Measurements from ENCODE around the gene MAP4K4.

Gene MAP4K4

DNA sequence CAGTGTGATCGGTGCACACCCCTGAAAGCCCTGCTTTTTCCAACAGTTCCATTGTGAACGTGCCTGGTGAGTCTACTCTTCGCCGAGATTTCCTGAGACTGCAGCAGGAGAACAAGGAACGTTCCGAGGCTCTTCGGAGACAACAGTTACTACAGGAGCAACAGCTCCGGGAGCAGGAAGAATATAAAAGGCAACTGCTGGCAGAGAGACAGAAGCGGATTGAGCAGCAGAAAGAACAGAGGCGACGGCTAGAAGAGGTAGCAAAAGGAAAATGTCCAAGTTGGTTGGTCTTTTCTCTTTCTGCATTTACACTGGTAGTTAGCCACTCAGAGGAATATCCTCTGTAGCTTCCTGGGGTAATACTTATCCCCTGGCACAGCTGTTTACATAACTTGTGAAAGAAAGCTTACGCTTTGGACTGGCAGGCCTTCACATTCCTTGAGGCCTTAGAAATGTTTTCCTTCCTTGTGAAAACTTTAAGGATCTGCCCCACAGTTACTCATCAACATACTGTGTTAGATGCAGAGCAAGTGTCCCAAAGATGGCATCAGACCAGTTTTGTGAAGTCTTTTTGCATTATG lies 146.6 kb downstream of the MAP4K4 start:
- no peak for DNase-seq

DNA sequence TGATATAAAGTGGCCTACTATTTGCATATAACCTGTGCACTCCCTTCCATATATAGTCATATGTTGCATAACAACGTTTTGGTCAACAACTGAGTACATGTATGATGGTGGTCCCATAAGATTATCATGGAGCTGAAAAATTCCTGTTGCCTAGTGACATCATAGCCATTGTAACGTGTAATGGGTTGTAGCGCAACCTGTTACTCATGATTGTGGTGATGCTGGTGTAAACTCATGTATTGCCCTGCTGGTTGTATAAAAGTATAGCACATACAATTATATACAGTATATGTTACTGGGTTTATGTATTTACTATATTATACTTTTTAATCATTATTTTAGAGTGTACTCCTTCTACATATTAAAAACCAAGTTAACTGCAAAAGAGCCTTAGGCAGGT lies 149.5 kb downstream of the MAP4K4 start:
- no peak for DNase-seq

- DNase-seq: no peak
Measured at GRCh38 chr2:101847661-101848339, 150.3 kb downstream of the MAP4K4 start.

DNA sequence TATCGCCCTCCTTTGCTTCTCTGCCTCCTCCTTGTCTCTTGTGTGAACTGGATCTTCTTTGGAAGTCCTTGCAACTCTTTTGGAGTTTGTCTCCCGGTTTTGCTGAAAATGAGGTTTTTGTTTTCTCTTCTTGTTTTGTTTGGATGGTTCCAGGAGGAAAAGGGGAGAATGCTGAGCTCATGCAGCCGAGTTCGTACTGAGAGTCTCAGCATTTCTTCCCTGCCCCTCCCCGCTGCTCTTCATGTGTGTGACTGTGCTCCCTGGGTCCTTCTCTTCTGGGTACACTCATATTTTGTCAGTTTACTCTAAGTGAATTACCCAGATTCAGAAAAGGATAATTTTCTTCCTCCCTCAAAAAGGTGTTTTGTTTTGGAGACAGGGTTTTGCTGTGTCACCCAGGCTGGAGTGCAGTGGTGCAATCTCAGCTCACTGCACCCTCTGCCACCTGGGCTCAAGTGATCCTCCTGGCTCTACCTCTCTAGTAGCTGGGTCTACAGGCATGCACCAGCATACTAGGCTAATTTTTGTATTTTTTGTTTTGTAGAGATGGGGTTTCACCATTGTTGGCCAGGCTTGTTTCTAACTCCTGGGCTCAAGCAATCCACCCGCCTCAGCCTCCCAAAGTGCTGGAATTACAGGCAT lies 151.4 kb downstream of the MAP4K4 start:
- no peak for DNase-seq

- no peak for DNase-seq
Measured at GRCh38 chr2:101850450-101850849, 152.9 kb downstream of the MAP4K4 start.

- no peak for DNase-seq
Measured at GRCh38 chr2:101850991-101851390, 153.5 kb downstream of the MAP4K4 start.

DNA sequence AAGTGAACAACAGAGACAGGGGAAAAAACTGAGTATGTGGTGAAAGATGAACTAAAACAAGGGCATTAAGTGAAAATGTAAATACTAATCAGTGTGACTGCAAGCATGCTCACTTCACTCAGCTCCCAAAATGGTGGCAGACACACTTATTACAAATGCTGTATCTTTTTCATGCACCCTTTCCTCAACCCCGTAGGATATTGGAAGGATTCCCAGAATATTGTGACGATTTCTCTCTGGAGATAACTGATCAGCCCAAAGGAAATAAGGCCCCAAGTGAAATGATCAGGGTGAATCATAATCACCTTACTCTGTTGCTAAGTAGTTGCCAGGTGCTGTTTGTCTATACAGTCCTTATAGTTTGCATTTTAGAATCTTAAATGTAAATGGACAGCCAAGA lies 155.3 kb downstream of the MAP4K4 start:
- DNase-seq: no peak

DNA sequence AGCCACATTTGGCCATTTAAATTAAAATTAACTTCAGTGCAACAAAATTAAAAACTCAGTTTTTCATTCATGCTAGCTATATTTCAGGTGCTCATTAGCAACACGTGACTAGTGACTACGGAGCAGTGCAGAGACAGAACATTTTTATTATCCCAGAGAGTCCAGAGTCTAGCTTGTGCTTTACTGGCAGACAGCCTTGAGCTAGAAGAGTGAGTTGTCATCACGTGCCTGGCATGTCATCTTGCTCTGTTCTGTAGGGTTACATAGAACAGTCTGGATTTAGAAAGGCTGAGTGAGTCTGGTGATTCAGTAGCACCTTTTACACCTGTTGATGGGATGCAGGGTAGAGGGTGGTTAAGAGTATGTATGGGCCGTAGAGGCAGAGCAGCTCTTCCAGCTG lies 157.4 kb downstream of the MAP4K4 start:
- no peak for DNase-seq

- DNase-seq: no peak
Measured at GRCh38 chr2:101855776-101856175, 158.3 kb downstream of the MAP4K4 start.

GRCh38 chr2:101858246-101858645 lies 160.7 kb downstream of the MAP4K4 start:
- no peak for DNase-seq

DNA sequence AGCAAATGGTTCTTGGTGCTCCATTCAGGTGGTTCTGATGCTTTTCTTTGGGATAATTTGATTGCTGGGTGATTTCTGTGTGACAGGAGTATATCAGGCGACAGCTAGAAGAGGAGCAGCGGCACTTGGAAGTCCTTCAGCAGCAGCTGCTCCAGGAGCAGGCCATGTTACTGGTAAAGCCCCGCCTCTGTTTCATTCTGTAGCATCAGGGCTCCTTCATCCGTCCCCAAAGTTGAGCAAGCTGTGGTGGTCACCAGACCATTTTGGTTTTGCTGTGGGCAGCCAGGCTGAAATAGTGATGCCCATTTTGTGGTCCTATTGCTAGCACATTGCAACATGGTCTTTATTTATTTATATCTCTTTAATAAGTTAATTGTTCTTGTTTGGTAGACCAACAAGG lies 161.4 kb downstream of the MAP4K4 start:
- no peak for DNase-seq

GRCh38 chr2:101859604-101860003 lies 162.1 kb downstream of the MAP4K4 start:
- DNase-seq: no peak

- no peak for DNase-seq
Measured at GRCh38 chr2:101860157-101860556, 162.7 kb downstream of the MAP4K4 start.

DNA sequence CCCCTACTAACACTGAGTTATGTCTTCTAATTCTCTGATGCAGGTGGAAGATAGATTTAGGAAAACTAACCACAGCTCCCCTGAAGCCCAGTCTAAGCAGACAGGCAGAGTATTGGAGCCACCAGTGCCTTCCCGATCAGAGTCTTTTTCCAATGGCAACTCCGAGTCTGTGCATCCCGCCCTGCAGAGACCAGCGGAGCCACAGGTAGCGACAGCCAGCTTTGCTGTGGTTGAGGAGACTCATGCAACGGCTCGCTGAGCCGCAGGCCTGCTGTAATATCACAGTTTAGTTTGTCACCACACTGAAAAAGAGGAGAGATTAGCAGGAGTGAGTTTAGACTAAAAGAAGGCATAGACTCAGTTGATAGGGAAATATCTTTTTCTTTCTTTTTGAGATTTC lies 163.3 kb downstream of the MAP4K4 start:
- no peak for DNase-seq

- DNase-seq: no peak
Measured at GRCh38 chr2:101861382-101861781, 163.9 kb downstream of the MAP4K4 start.

DNA sequence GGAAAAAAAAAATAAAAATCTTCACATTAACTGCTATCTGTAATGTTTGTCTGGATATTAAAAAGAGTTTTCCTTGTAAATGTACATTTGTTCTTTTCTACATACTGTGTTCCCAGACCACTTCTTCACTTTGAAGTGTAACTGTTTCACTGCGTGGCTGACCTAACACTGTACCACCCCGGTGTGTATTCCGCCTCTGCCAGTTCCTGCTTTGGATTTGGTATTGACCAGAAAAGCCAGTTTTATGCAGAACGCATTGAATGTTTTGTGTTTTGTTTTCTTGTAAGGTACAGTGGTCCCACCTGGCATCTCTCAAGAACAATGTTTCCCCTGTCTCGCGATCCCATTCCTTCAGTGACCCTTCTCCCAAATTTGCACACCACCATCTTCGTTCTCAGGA lies 166.0 kb downstream of the MAP4K4 start:
- no peak for DNase-seq

DNA sequence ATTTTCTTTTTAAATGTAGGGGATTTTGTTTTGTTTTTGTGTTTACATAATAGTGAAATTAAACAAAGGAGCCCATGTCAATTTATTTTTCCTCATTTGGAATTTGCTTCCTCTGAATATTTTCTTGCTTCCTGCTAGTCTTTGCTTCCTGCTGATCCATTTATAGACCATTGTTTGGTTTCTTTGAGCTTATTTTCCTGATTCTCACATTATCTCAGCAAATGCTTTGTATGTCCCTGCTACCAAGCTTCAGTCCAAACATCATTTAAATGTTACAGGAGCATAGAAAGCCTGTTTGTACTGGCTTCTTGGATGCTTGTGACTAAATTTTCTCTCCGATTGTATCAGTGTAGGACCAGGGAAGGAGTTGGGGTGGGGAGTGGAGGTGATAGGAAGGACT lies 166.9 kb downstream of the MAP4K4 start:
- no peak for DNase-seq

DNA sequence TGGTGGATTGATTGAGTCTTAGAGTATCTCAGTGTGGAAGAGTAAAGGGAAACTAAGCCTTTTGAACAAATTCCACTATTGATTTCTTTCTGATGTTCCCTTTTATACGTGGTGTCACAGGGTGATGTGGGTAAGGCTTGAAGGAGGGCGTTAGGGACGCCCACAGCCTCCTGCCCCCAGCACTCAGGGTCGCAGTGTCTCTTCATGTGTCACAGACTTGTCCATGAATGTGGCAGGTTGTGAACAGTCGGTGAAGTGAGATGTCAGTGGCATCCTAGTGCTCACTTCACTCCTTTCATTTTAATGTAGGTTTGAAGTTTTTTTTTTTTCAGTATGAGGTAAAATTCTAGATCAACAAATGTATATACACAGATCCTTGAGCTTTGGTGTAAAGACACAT lies 171.0 kb downstream of the MAP4K4 start:
- DNase-seq: no peak

DNA sequence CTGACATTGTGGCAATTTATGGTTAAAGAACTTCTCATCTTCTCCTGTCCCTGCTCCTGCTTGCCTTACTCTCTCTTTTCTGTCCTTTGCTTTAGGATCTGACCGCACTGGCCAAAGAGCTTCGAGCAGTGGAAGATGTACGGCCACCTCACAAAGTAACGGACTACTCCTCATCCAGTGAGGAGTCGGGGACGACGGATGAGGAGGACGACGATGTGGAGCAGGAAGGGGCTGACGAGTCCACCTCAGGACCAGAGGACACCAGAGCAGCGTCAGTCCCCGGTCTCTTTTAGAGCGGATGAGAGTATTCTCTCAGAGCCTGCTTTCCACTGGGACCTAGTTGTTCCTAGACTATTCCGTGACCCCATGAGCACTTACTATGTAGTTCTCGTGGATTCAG lies 172.0 kb downstream of the MAP4K4 start:
- DNase-seq: no peak

- no peak for DNase-seq
Measured at GRCh38 chr2:101870444-101870843, 172.9 kb downstream of the MAP4K4 start.

DNA sequence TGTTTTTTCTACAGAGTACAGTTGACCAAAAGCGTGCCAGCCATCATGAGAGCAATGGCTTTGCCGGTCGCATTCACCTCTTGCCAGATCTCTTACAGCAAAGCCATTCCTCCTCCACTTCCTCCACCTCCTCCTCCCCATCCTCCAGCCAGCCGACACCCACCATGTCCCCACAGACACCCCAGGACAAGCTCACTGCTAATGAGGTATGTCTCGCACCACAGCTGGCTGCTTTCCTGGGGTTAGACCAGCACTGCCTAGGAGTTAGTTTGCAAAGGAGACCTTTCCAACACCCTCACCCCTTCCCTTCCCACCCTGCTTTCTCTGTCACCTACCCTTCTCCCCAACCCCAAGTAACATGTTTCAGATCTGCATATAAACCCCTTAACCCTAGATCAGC lies 174.0 kb downstream of the MAP4K4 start:
- DNase-seq: no peak

DNA sequence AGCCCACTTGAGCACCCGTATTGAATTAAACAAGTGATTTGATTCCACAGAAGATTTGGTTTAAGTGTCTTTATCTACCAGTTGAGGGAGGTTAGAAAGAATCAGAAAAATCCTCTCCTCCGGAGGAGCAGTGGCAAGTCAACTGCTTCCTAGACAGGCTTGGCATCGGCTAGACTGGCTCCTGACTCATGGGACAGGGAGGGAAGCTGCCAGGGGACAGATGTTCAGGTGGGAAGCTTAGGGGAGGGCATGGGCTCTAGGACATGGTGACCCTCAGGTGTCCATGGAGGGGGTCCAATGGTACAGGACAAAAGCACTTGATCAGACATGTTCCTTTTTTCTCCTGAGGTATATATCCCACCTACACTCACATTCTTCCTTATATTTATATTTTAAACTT lies 175.0 kb downstream of the MAP4K4 start:
- no peak for DNase-seq

DNA sequence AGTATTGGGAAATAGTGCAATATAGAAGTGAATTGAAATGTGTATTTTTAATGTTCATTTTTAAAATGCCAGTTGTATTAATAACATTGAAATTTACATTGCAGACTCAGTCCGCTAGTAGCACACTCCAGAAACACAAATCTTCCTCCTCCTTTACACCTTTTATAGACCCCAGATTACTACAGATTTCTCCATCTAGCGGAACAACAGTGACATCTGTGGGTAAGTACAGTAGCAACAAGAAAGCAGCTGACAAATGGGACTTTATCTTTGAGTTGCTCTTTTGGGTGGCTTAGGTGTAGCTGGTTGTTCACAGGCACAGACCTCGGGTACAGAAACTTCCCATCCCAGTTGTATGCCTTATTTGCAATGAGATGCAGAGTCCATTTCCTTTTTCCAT lies 176.0 kb downstream of the MAP4K4 start:
- no peak for DNase-seq

DNA sequence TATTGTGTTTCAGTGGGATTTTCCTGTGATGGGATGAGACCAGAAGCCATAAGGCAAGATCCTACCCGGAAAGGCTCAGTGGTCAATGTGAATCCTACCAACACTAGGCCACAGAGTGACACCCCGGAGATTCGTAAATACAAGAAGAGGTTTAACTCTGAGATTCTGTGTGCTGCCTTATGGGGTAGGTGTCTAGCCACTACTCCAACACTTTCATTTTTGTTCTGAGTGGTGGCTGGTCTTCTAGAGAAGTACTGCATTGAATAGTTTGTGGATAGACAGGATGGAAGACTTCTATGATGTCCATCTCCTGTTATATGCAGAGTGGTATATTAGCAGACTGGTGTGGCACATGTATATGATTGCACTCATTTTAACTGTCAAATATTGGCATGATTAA lies 176.6 kb downstream of the MAP4K4 start:
- DNase-seq: no peak

- no peak for DNase-seq
Measured at GRCh38 chr2:101879466-101879865, 182.0 kb downstream of the MAP4K4 start.
